GM12874 (cell line): ENCODE results near the gene TMEM179.

Experiments used
- TF ChIP-seq, protein P1 (sequence below): IDR thresholded peaks from 2 replicates; pipeline ENCODE4 v1.5.1; 2011; ENCODE audit warnings: low read depth, mild to moderate bottlenecking, control low read depth, low read length, moderate library complexity; ENCODE audit not compliant: insufficient read depth

TMEM179 gene

DNA sequence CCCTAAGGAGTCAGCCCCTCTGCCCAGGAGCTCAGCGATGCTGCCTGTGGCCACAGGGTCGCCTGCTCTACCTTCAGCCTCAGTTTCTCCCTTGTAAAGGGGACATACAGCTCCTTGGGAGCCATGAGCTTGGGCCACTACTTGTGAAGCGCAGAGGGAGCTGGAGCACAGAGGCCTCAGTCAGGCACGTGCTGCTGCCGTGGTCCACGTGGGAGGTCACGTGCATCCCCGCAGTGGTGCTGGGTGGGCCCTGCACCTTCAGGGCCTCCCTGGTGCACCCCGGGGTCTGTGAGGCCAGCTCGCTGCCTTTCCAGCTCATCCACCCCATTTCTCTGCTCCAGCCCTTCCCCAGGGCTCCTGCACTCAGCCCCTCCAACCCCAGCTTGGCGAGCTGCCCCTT, 36.0 kb downstream of the TMEM179 start:
- TF ChIP-seq, protein P1, sequence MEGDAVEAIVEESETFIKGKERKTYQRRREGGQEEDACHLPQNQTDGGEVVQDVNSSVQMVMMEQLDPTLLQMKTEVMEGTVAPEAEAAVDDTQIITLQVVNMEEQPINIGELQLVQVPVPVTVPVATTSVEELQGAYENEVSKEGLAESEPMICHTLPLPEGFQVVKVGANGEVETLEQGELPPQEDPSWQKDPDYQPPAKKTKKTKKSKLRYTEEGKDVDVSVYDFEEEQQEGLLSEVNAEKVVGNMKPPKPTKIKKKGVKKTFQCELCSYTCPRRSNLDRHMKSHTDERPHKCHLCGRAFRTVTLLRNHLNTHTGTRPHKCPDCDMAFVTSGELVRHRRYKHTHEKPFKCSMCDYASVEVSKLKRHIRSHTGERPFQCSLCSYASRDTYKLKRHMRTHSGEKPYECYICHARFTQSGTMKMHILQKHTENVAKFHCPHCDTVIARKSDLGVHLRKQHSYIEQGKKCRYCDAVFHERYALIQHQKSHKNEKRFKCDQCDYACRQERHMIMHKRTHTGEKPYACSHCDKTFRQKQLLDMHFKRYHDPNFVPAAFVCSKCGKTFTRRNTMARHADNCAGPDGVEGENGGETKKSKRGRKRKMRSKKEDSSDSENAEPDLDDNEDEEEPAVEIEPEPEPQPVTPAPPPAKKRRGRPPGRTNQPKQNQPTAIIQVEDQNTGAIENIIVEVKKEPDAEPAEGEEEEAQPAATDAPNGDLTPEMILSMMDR = no peak

DNA sequence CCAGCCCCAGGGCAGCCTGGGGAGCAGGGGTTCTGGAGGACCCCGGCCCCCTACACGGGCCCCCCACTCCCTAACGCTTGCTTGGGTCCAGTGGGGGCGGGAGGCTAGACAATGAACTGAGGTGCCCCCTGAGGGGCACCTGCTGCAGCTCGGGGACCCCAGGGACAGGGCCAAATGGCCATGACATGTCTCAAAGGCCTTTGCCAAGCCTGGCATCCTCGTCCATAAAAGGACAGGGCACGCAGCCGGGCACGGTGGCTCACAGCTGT, 36.7 kb downstream of the TMEM179 start:
- TF ChIP-seq, protein P1 = no peak

DNA sequence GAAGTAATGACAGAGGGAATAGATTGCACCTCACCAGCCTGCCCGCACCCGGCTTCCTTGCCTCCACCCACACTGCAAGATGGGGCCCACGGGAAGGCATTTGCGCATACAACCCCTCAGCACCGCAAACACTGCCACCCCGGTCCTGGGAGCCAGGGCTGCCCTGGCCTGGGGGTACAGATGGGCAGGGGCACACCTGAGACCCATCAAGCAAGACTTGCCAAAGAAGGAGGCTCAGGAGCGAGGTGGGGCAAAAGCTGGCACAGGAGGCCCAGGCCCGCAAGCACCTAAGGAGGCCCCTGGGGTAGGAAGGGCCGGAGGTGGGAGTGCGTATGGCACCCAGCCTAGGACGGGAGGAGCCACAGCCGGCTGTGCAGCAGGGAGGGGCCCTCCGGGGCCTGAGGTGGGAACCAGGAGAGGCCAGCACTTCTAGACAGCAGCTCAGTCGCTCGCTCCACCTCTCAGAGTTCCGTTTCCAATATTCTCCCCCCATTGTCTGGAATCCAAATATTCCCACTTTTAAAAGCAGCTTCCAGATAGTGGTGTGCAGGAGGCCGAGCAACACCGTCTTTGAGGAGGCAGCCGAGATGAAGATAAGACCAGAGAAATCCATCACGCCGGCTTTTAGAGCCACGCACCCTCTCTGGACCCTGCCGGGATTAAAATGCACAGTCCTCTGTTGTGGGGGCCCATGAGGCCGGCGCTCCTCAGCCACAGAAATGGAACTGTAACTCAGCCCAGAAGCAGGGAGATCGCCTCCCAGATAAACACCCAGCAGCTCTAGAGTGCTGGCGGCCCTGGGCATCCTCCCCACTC, 37.2 kb downstream of the TMEM179 start:
- TF ChIP-seq, protein P1 = no peak

DNA sequence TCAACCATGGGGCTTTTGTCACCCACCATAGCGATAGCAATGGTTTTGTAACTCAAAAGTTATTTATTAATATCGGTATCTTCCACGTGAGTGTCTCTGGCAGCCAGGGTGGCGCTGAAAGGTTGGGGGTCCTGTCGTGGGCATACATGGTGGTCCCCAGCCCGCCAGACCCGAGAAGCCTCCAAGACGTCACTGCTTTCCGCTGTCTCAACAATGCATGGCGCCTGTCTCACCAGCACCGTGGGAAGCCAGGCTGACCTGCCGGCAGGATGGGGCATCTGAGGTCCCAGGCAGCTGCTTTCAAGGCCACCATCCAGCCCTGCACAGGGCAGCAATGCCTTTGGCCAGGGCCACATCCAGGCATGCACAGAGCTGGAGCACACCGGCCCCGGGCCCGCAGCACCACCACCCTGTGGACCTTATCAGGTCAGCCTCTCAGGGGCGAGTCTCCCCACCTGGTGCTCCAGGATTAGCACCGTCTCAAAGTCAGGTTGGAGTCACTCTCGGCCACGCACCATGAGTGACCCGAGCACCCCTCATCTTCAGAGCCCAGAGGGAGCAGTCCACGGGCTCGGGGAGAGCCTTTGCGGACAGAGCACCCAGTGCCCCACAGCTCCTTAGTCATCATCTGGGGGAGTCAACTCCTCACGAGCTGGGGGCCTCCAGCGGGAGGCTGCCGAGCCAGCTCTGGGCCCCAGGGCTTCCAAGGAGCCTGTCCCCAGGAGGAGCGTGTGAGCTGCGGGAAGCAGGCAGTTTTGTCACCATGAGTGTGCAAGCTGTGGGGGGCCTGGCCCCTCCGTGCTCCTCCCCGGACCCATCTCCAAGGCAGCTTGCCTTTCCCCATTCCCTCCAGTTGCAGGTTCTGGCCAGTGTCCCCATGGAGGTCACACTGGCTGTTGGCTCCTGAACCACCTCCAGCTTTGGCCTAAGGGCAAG, 39.6 kb downstream of the TMEM179 start:
- TF ChIP-seq, protein P1 = no peak

DNA sequence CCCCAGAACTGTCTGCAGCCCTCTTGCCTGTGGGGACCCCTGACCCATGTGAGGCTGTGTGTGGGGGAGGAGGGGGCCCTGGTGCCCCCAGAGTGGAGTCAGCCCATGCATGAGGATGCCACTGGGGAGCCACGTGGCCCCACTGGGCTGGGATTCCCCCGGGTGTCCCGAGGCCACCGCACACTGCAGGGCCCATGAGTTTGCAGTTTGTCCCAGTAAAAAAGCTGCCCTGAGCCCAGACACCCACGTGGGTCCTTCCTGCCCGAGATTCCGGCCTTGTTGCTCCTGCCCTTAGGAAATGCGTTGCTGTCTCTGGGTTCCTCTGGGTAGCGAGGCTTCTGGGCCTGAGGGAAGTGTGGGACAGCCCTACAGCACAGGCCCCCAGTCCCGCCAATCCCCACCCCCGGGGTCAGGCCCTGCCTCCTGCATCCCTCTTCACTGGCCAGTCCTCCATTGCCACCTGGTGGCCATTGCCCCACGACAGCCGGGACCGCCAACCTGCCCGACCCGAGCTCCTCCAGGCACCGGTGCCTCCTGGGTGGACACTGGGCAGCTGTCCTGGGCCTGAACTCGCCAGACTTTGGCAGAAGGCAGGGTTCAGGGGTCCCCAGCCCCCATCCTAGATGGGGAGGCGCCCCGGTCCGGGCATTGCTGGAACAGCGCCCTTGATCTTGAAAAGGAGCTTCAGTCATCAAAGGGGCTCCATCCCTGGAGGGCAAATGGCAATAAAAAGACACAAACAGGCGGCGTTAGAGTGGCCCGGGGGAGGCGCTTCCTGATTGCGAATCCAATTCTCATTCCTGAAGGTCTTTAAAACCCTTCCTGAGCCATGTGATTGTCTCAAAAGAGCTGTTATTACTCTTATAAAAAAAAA, 40.6 kb downstream of the TMEM179 start:
- TF ChIP-seq, protein P1 = peak; percentile 78

DNA sequence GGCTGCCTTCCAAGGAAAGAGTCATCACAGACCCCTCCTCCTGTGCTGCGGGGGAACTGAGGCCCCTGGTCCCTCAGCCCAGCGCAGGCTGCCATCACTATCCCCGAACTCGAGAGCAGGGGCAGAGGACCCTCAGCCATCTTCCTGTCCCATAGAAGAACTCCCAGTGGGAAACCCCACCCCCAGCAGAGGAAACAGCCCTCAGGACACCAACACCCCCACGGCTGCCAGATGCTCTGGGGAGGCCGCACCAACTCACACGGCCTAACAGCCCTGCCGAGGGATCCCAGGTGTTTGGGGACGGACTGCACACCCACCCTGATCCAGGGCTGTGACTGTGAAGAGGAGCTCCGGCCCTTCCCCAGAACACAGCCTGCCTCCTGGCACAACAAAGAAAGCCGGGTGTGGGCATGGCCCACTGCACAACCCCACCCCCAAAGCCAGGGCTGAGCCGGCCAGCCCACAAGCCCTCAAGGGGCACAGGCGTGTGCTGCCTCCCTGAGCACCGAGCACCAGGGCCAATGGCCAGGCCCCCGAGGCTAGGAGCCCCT, 41.3 kb downstream of the TMEM179 start:
- TF ChIP-seq, protein P1 = no peak
